Measurements from ENCODE around the gene RAB11FIP5.

Gene RAB11FIP5

DNA sequence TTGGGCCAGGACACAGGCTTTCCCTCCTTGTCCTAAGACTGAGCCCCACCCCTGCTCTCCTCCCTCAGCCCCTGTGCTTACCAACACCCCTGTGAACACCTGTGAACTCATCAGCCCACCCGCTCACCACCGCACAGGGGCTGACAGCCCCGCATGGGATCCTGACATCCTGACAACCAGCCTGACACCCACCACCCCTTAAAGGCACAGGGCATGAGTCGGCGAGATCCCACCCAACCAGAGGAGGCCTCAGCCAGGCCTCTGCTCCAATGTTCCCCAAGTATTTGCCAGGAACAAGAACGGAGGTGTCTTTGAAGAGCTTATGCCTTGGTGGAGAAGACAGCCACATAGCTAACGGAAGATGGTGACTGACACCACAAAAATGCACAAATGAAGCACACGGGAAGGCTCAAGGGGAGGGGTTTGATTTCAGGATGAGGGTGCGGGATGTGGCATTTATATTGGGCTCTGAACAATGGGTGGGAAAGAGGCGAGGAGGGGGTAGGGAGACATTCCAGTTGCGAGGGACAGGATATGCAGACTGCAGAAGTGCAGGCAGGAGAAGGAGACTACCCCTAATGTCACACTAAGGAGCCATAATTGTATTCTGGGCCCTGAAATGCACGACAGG, 11.0 kb downstream of the RAB11FIP5 start:
- Histone ChIP-seq H4K20me1 (ENCODE audit: low read depth, low read length) (no peaks in the 10 kb centered on the region), H2AFZ (ENCODE audit: low read depth, low read length, severe bottlenecking) (no peak overlapping the region), H3K9me2 (replicated peaks; ENCODE audit: insufficient read depth, low read length) (no peaks in the 10 kb centered on the region), H3K27me3 (ENCODE audit: low read length) (no peaks in the 10 kb centered on the region), H3K9me3 (ENCODE audit: insufficient read depth, low read length) (no peaks in the 10 kb centered on the region), H3K9ac (ENCODE audit: low read length) (no peak overlapping the region), H3K4me2 (ENCODE audit: low read depth, low read length, poor library complexity, severe bottlenecking) (no peak overlapping the region), H3K4me3 (ENCODE audit: insufficient read depth, low read length, poor library complexity, severe bottlenecking) (no peak overlapping the region), H3K27ac (ENCODE audit: low read depth, low read length) (no peak overlapping the region), H3K79me2 (ENCODE audit: insufficient read depth, low read length) (no peaks in the 10 kb centered on the region), H3F3A (ENCODE audit: insufficient read depth) (no peaks in the 10 kb centered on the region), H3K36me3 (ENCODE audit: low read length) (no peaks in the 10 kb centered on the region)
- TF ChIP-seq, protein P1, sequence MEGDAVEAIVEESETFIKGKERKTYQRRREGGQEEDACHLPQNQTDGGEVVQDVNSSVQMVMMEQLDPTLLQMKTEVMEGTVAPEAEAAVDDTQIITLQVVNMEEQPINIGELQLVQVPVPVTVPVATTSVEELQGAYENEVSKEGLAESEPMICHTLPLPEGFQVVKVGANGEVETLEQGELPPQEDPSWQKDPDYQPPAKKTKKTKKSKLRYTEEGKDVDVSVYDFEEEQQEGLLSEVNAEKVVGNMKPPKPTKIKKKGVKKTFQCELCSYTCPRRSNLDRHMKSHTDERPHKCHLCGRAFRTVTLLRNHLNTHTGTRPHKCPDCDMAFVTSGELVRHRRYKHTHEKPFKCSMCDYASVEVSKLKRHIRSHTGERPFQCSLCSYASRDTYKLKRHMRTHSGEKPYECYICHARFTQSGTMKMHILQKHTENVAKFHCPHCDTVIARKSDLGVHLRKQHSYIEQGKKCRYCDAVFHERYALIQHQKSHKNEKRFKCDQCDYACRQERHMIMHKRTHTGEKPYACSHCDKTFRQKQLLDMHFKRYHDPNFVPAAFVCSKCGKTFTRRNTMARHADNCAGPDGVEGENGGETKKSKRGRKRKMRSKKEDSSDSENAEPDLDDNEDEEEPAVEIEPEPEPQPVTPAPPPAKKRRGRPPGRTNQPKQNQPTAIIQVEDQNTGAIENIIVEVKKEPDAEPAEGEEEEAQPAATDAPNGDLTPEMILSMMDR (IDR thresholded peaks at IDR 0.05; ENCODE audit: insufficient read depth, low read length, poor library complexity, severe bottlenecking) = no peak
- no peak for TF ChIP-seq EZH2phosphoT487 (conservative IDR thresholded peaks at IDR 0.05; ENCODE audit: low read length)

DNA sequence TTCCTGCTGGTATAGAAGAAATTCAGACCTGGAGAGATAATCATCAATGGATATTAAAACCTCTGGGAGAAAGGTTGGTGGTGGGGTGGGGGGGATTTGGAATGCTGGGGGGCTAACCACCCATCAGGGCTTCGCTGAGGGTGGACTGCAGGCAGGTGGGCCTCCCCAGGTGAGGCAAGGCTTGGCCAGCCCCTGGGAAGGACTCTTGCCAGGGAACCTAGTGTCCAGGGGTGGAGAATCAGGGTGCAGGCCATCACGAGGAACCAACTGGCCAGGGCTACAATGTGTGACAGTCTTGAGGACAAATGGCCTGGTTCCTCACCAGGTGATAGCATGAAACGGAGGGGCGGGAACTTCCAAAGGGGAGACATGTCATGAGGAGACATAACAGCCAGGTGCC, 11.8 kb downstream of the RAB11FIP5 start:
- no peak for TF ChIP-seq EZH2phosphoT487 (conservative IDR thresholded peaks at IDR 0.05; ENCODE audit: low read length)
- TF ChIP-seq, protein P1 (IDR thresholded peaks at IDR 0.05; ENCODE audit: insufficient read depth, low read length, poor library complexity, severe bottlenecking) = no peak
- no peaks in the 10 kb centered on the region for H3K9me2 ChIP-seq (replicated peaks; ENCODE audit: insufficient read depth, low read length)
- no peak overlapping the region for H2AFZ ChIP-seq (ENCODE audit: low read depth, low read length, severe bottlenecking)
- H3K4me3 ChIP-seq (ENCODE audit: insufficient read depth, low read length, poor library complexity, severe bottlenecking) = no peak overlapping the region
- H3K79me2 ChIP-seq (ENCODE audit: insufficient read depth, low read length) = no peaks in the 10 kb centered on the region
- H4K20me1 ChIP-seq (ENCODE audit: low read depth, low read length) = no peaks in the 10 kb centered on the region
- no peaks in the 10 kb centered on the region for H3K27me3 ChIP-seq (ENCODE audit: low read length)
- no peak overlapping the region for H3K4me2 ChIP-seq (ENCODE audit: low read depth, low read length, poor library complexity, severe bottlenecking)
- H3K9ac ChIP-seq (ENCODE audit: low read length) = no peak overlapping the region
- no peaks in the 10 kb centered on the region for H3K9me3 ChIP-seq (ENCODE audit: insufficient read depth, low read length)
- H3F3A ChIP-seq (ENCODE audit: insufficient read depth) = no peaks in the 10 kb centered on the region
- no peaks in the 10 kb centered on the region for H3K36me3 ChIP-seq (ENCODE audit: low read length)
- no peak overlapping the region for H3K27ac ChIP-seq (ENCODE audit: low read depth, low read length)

DNA sequence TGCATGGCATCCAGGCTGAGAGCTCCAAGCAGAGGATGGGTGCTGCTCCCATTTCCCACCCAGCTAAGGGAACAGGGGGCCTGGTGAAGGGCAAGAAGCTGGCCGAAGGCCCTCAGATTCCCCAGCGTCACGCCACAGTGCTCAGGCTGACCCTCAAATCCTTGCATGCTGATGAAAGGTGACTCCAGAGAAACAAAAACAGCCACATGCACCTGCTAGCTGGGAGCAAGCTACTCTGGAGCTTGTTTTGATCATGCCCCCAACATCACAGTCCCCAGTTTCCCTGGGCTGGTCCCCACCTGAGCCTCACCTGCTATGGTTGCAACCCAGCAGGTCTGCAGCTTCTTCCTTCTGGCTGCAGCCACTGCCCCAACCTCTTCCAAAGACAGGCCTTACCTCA, 13.3 kb downstream of the RAB11FIP5 start:
- no peaks in the 10 kb centered on the region for H3K36me3 ChIP-seq (ENCODE audit: low read length)
- H3K9ac ChIP-seq (ENCODE audit: low read length) = no peak overlapping the region
- no peak overlapping the region for H3K27ac ChIP-seq (ENCODE audit: low read depth, low read length)
- no peak overlapping the region for H3K4me3 ChIP-seq (ENCODE audit: insufficient read depth, low read length, poor library complexity, severe bottlenecking)
- H3K9me3 ChIP-seq (ENCODE audit: insufficient read depth, low read length) = no peaks in the 10 kb centered on the region
- no peaks in the 10 kb centered on the region for H3K9me2 ChIP-seq (replicated peaks; ENCODE audit: insufficient read depth, low read length)
- no peak for TF ChIP-seq EZH2phosphoT487 (conservative IDR thresholded peaks at IDR 0.05; ENCODE audit: low read length)
- TF ChIP-seq, protein P1 (IDR thresholded peaks at IDR 0.05; ENCODE audit: insufficient read depth, low read length, poor library complexity, severe bottlenecking) = no peak
- H3K79me2 ChIP-seq (ENCODE audit: insufficient read depth, low read length) = no peaks in the 10 kb centered on the region
- no peaks in the 10 kb centered on the region for H3F3A ChIP-seq (ENCODE audit: insufficient read depth)
- H3K27me3 ChIP-seq (ENCODE audit: low read length) = no peaks in the 10 kb centered on the region
- H4K20me1 ChIP-seq (ENCODE audit: low read depth, low read length) = no peaks in the 10 kb centered on the region
- H2AFZ ChIP-seq (ENCODE audit: low read depth, low read length, severe bottlenecking) = no peak overlapping the region
- H3K4me2 ChIP-seq (ENCODE audit: low read depth, low read length, poor library complexity, severe bottlenecking) = no peak overlapping the region
